GM20431 (cell line): ENCODE data around the gene SH3PXD2A.

Source experiments
- in situ Hi-C: fragments of 300-500 bp; cut with MseI, MboI; formaldehyde crosslinking; loops from one replicate; pipeline ENCODE4 v1.15.0; 2020; ENCODE audit warnings: low sequenced_read_pairs; ENCODE audit not compliant: unreplicated experiment

SH3PXD2A gene

GRCh38 chr10:103683851-103684250 is 171.5 kb downstream of the SH3PXD2A start:
- in situ Hi-C loops, result loop anchor here (10.0 kb wide), 1 partner anchor 89 kb away; no protein-coding TSS in a partner anchor

GRCh38 chr10:103682631-103683030 is 172.7 kb downstream of the SH3PXD2A start:
- in situ Hi-C loops, result loop anchor here (10.0 kb wide), 1 partner anchor 88 kb away; no protein-coding TSS in a partner anchor

GRCh38 chr10:103681617-103682399 is 173.6 kb downstream of the SH3PXD2A start:
- in situ Hi-C loops, result loop anchor here (10.0 kb wide), 1 partner anchor 87 kb away; no protein-coding TSS in a partner anchor

GRCh38 chr10:103680869-103681236 is 174.5 kb downstream of the SH3PXD2A start:
- in situ Hi-C loops, result loop anchor here (10.0 kb wide), 1 partner anchor 86 kb away; no protein-coding TSS in a partner anchor

GRCh38 chr10:103679096-103679790 is 176.1 kb downstream of the SH3PXD2A start:
- in situ Hi-C loops, result no loop called here

- in situ Hi-C loops, result no loop called here
These were observed 177.2 kb downstream of the SH3PXD2A start for GRCh38 chr10:103678178-103678526.

- in situ Hi-C loops, result no loop called here
These were observed 177.7 kb downstream of the SH3PXD2A start for GRCh38 chr10:103677486-103678177.

GRCh38 chr10:103676851-103677417 is 178.4 kb downstream of the SH3PXD2A start:
- in situ Hi-C loops, result no loop called here

- in situ Hi-C loops, result no loop called here
These were observed 179.2 kb downstream of the SH3PXD2A start for GRCh38 chr10:103676058-103676785.

- in situ Hi-C loops, result no loop called here
These were observed 181.8 kb downstream of the SH3PXD2A start for GRCh38 chr10:103673606-103674005.

GRCh38 chr10:103672345-103672744 is 183.0 kb downstream of the SH3PXD2A start:
- in situ Hi-C loops, result no loop called here

GRCh38 chr10:103671126-103671895 is 184.1 kb downstream of the SH3PXD2A start:
- in situ Hi-C loops, result no loop called here

GRCh38 chr10:103669944-103670343 is 185.4 kb downstream of the SH3PXD2A start:
- in situ Hi-C loops, result no loop called here

- in situ Hi-C loops, result no loop called here
These were observed 186.0 kb downstream of the SH3PXD2A start for GRCh38 chr10:103669243-103669929.

GRCh38 chr10:103668351-103669242 is 186.8 kb downstream of the SH3PXD2A start:
- in situ Hi-C loops, result no loop called here

- in situ Hi-C loops, result no loop called here
These were observed 188.0 kb downstream of the SH3PXD2A start for GRCh38 chr10:103667356-103667755.

- in situ Hi-C loops, result no loop called here
These were observed 188.6 kb downstream of the SH3PXD2A start for GRCh38 chr10:103666762-103667150.
